Mesangial cell (primary cell): ENCODE measurements around the gene CDC26. TPM values are rescaled to one million over a fixed set of nuclear protein-coding genes. Genes with fewer than 3 reads are reported as not detected.

ENCODE experiments used
- total RNA-seq: library from RNA; depleted of rRNA; stranded (reverse); fragments of >200 nt; gene quantifications from 2 replicates; pipeline ENCODE4 v1.2.3, GENCODE V29; 2015

CDC26 gene
- 12.8 and 14.3 TPM in 2 replicates for total RNA-seq

GRCh38 chr9:113275157-113276131, at the start of gene CDC26, which contains the start of gene PRPF4:
Gene CDC26, minus strand, starts transcription at chr9:113275572. Its CDS starts 3,065 bp downstream, at chr9:113272507.
Gene PRPF4, plus strand, starts transcription at chr9:113275658. Its CDS starts 86 bp downstream, at chr9:113275744.

GRCh38 chr9:113302792-113303418, 27.5 kb upstream of the CDC26 start, which contains the start of gene RNF183:
Gene RNF183, minus strand, starts transcription at chr9:113303376. Its CDS starts 5,192 bp downstream, at chr9:113298184.

GRCh38 chr9:113221003-113221799, 54.2 kb downstream of the CDC26 start, which contains the start of the genes FKBP15 and SLC31A1:
Gene FKBP15, minus strand, starts transcription at chr9:113221277. Its CDS starts 34 bp downstream, at chr9:113221243.
Gene SLC31A1, plus strand, starts transcription at chr9:113221544. Its CDS starts 34,605 bp downstream, at chr9:113256149.

Other genes with a start within 250 kb of the CDC26 start
- 0.98 and 1.0 TPM in 2 replicates for gene ZFP37, start 218.8 kb downstream of the CDC26 start, total RNA-seq
- 4.4 and 8.9 TPM in 2 replicates for gene SLC31A2, start 124.6 kb downstream of the CDC26 start, total RNA-seq
- 12.4 and 13.1 TPM in 2 replicates for gene FKBP15, start 54.3 kb downstream of the CDC26 start, total RNA-seq
- gene SLC31A1, start 54.0 kb downstream of the CDC26 start, total RNA-seq, result 12.1 and 13.2 TPM in 2 replicates
- 12.9 and 25.6 TPM in 2 replicates for gene PRPF4, start 86 bp upstream of the CDC26 start, total RNA-seq
- 0.38 TPM in 1 of 2 replicates, not detected in the other for gene RNF183, start 27.8 kb upstream of the CDC26 start, total RNA-seq
- gene WDR31, start 64.7 kb upstream of the CDC26 start, total RNA-seq, result 0.16 and 1.8 TPM in 2 replicates
- gene BSPRY, start 74.0 kb upstream of the CDC26 start, total RNA-seq, result 0.13 and 0.65 TPM in 2 replicates
- gene HDHD3, start 101.4 kb upstream of the CDC26 start, total RNA-seq, result 13.5 and 16.5 TPM in 2 replicates
- 6.8 and 13.9 TPM in 2 replicates for gene ALAD, start 125.7 kb upstream of the CDC26 start, total RNA-seq
- gene POLE3, start 135.1 kb upstream of the CDC26 start, total RNA-seq, result 20.5 and 59.6 TPM in 2 replicates
- gene C9orf43, start 135.2 kb upstream of the CDC26 start, total RNA-seq, result 0.65 and 0.89 TPM in 2 replicates
- gene RGS3, start 188.2 kb upstream of the CDC26 start, total RNA-seq, result 64.4 and 107 TPM in 2 replicates